ENCODE results near the gene INPP5J. TPM values are rescaled to one million over a fixed set of nuclear protein-coding genes. Genes with fewer than 3 reads are reported as not detected.

The INPP5J gene
- total RNA-seq, 1 donor from 2014 or later: 4.6 TPM

- TF ChIP-seq CTCF (IDR thresholded peaks at IDR 0.05): no peak
- H3K36me3 ChIP-seq: peaks cover 79% of the 10 kb centered on the region
- H3K4me1 ChIP-seq: peaks cover 17% of the 10 kb centered on the region
- DNase-seq (no peak), ATAC-seq (no peak)
- no peaks in the 10 kb centered on the region for H3K9me3 ChIP-seq
- H3K27me3 ChIP-seq (ENCODE audit: low read depth): no peaks in the 10 kb centered on the region
- no peak overlapping the region for H3K27ac ChIP-seq
- no peak overlapping the region for H3K4me3 ChIP-seq
- intact Hi-C loops (cut with DNase I): no loop called here
Measured at GRCh38 chr22:31090217-31091085, 32.3 kb upstream of the INPP5J start.

GRCh38 chr22:31091106-31091975, 31.4 kb upstream of the INPP5J start:
- intact Hi-C loops (cut with DNase I): no loop called here
- Histone ChIP-seq H3K36me3 (peaks cover 88% of the 10 kb centered on the region), H3K27ac (no peak overlapping the region), H3K4me3 (no peak overlapping the region), H3K9me3 (no peaks in the 10 kb centered on the region), H3K4me1 (peaks cover 9% of the 10 kb centered on the region), H3K27me3 (ENCODE audit: low read depth) (no peaks in the 10 kb centered on the region)
- DNase-seq (no peak), ATAC-seq (no peak)
- no peak for TF ChIP-seq CTCF (IDR thresholded peaks at IDR 0.05)

GRCh38 chr22:31092161-31092560, 30.6 kb upstream of the INPP5J start:
- Histone ChIP-seq H3K27me3 (ENCODE audit: low read depth) (no peaks in the 10 kb centered on the region), H3K27ac (no peak overlapping the region), H3K36me3 (peaks cover 93% of the 10 kb centered on the region), H3K9me3 (no peaks in the 10 kb centered on the region), H3K4me1 (peaks cover under 1% of the 10 kb centered on the region), H3K4me3 (no peak overlapping the region)
- no peak for DNase-seq
- ATAC-seq: no peak
- intact Hi-C loops (cut with DNase I): no loop called here
- no peak for TF ChIP-seq CTCF (IDR thresholded peaks at IDR 0.05)

- intact Hi-C loops (cut with DNase I): no loop called here
- H3K9me3 ChIP-seq: no peaks in the 10 kb centered on the region
- ATAC-seq (no peak), DNase-seq (no peak)
- H3K27ac ChIP-seq: no peak overlapping the region
- H3K4me1 ChIP-seq: no peaks in the 10 kb centered on the region
- no peak for TF ChIP-seq CTCF (IDR thresholded peaks at IDR 0.05)
- peaks cover 100% of the 10 kb centered on the region for H3K36me3 ChIP-seq
- H3K27me3 ChIP-seq (ENCODE audit: low read depth): no peaks in the 10 kb centered on the region
- H3K4me3 ChIP-seq: no peak overlapping the region
Measured at GRCh38 chr22:31093086-31093850, 29.5 kb upstream of the INPP5J start.

- no peak for TF ChIP-seq CTCF (IDR thresholded peaks at IDR 0.05)
- intact Hi-C loops (cut with DNase I): no loop called here
- Histone ChIP-seq H3K4me1 (no peaks in the 10 kb centered on the region), H3K36me3 (peaks cover 100% of the 10 kb centered on the region), H3K9me3 (no peaks in the 10 kb centered on the region), H3K4me3 (no peak overlapping the region), H3K27ac (no peak overlapping the region), H3K27me3 (ENCODE audit: low read depth) (no peaks in the 10 kb centered on the region)
- no peak for ATAC-seq
- no peak for DNase-seq
Measured at GRCh38 chr22:31094021-31094551, 28.7 kb upstream of the INPP5J start.
